HEK293 (cell line): ENCODE results near the gene CAPNS1.
"Not testable (repeated sequence)": the region's sequence is repeated elsewhere in the genome, so short reads cannot be mapped to it uniquely, and the experiment has no call there.

Experiments used
- GLIS2 ChIP-seq: fragments of 450-650 bp; formaldehyde crosslinking; IDR thresholded peaks from 2 replicates; pipeline ENCODE4 v1.5.1; 2016; ENCODE audit warnings: missing biosample characterization, missing genetic modification characterization
- HOXA7 ChIP-seq: sonication (generic); formaldehyde crosslinking; IDR thresholded peaks from 2 replicates; pipeline ENCODE4 v1.8.1; 2022; ENCODE audit warnings: missing genetic modification reagents, borderline replicate concordance
- KLF7 ChIP-seq: fragments of 450-650 bp; formaldehyde crosslinking; IDR thresholded peaks from 2 replicates; pipeline ENCODE4 v1.5.1; 2016; ENCODE audit warnings: missing biosample characterization, missing genetic modification characterization, borderline replicate concordance
- MEIS1 ChIP-seq: sonication (generic); formaldehyde crosslinking; IDR thresholded peaks from 2 replicates; pipeline ENCODE4 v1.8.1; 2022; ENCODE audit warnings: missing genetic modification reagents, mild to moderate bottlenecking, borderline replicate concordance
- REPIN1 ChIP-seq: fragments of 450-650 bp; formaldehyde crosslinking; IDR thresholded peaks from 2 replicates; pipeline ENCODE4 v1.5.1; 2017; ENCODE audit warnings: missing biosample characterization, missing genetic modification characterization, low read depth
- SP7 ChIP-seq: fragments of 450-650 bp; formaldehyde crosslinking; IDR thresholded peaks from 2 replicates; pipeline ENCODE4 v1.5.1; 2016; ENCODE audit warnings: missing biosample characterization, missing genetic modification characterization
- TCF7L2 ChIP-seq: IDR thresholded peaks from 2 replicates; pipeline ENCODE4 v1.6.1; 2011; ENCODE audit warnings: low read depth, mild to moderate bottlenecking, inconsistent platforms, low read length, moderate library complexity, borderline replicate concordance
- ZNF341 ChIP-seq: fragments of 450-650 bp; formaldehyde crosslinking; IDR thresholded peaks from 2 replicates; pipeline ENCODE4; 2016; ENCODE audit warnings: low read depth, missing biosample characterization, missing genetic modification characterization
- ZNF837 ChIP-seq: fragments of 450-650 bp; formaldehyde crosslinking; IDR thresholded peaks from 2 replicates; pipeline ENCODE4 v1.5.1; 2016; ENCODE audit warnings: missing biosample characterization, missing genetic modification characterization
- TF ChIP-seq, protein P1 (sequence below): fragments of 450-650 bp; formaldehyde crosslinking; IDR thresholded peaks from 2 replicates; pipeline ENCODE4 v1.5.1; 2016; ENCODE audit warnings: missing biosample characterization, missing genetic modification characterization
- TF ChIP-seq, protein P2 (sequence below): fragments of 450-650 bp; formaldehyde crosslinking; IDR thresholded peaks from 2 replicates; pipeline ENCODE4 v1.5.1; 2016; ENCODE audit warnings: missing biosample characterization, missing genetic modification characterization
- TF ChIP-seq, protein P3 (sequence below): fragments of 450-650 bp; formaldehyde crosslinking; IDR thresholded peaks from 2 replicates; pipeline ENCODE4 v1.5.1; 2016; ENCODE audit warnings: missing biosample characterization, missing genetic modification characterization, borderline replicate concordance
- TF ChIP-seq, protein P4 (sequence below): fragments of 450-650 bp; IDR thresholded peaks from 2 replicates; pipeline ENCODE4 v1.5.1; 2018; ENCODE audit warnings: missing biosample characterization, missing genetic modification characterization
- TF ChIP-seq, protein P5 (sequence below): fragments of 450-650 bp; formaldehyde crosslinking; IDR thresholded peaks from 2 replicates; pipeline ENCODE4 v1.5.1; 2017; ENCODE audit warnings: missing biosample characterization, mild to moderate bottlenecking, missing genetic modification characterization, moderate library complexity

DNA sequence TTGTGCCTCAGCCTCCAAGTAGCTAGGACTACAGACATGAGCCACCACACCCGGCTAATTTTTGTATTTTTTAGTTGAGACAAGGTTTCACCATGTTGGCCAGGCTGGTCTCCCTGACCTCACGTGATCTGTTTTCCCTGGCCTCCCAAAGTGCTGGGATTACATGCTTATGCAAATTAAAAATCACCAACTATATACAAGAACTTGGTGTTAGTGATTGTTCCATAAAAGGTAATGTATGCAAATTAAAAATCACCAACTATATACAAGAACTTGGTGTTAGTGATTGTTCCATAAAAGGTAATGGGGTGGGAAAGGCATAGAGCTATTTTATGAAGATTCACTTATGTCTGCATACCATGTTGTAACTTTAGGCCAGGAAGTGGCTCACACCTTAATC, 39.2 kb downstream of the CAPNS1 start:
- TF ChIP-seq, protein P1, sequence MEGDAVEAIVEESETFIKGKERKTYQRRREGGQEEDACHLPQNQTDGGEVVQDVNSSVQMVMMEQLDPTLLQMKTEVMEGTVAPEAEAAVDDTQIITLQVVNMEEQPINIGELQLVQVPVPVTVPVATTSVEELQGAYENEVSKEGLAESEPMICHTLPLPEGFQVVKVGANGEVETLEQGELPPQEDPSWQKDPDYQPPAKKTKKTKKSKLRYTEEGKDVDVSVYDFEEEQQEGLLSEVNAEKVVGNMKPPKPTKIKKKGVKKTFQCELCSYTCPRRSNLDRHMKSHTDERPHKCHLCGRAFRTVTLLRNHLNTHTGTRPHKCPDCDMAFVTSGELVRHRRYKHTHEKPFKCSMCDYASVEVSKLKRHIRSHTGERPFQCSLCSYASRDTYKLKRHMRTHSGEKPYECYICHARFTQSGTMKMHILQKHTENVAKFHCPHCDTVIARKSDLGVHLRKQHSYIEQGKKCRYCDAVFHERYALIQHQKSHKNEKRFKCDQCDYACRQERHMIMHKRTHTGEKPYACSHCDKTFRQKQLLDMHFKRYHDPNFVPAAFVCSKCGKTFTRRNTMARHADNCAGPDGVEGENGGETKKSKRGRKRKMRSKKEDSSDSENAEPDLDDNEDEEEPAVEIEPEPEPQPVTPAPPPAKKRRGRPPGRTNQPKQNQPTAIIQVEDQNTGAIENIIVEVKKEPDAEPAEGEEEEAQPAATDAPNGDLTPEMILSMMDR (tag by site-specific recombination): not testable (repeated sequence)
- TF ChIP-seq REPIN1; HOXA7 (CRISPR knock-in tag); SP7; KLF7 (tag by site-specific recombination); ZNF341 (tag by site-specific recombination); TCF7L2; MEIS1; ZNF837 (tag by site-specific recombination); GLIS2 (tag by site-specific recombination): not testable (repeated sequence)
- TF ChIP-seq, protein P2, sequence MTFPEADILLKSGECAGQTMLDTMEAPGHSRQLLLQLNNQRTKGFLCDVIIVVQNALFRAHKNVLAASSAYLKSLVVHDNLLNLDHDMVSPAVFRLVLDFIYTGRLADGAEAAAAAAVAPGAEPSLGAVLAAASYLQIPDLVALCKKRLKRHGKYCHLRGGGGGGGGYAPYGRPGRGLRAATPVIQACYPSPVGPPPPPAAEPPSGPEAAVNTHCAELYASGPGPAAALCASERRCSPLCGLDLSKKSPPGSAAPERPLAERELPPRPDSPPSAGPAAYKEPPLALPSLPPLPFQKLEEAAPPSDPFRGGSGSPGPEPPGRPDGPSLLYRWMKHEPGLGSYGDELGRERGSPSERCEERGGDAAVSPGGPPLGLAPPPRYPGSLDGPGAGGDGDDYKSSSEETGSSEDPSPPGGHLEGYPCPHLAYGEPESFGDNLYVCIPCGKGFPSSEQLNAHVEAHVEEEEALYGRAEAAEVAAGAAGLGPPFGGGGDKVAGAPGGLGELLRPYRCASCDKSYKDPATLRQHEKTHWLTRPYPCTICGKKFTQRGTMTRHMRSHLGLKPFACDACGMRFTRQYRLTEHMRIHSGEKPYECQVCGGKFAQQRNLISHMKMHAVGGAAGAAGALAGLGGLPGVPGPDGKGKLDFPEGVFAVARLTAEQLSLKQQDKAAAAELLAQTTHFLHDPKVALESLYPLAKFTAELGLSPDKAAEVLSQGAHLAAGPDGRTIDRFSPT (tag by site-specific recombination): not testable (repeated sequence)
- TF ChIP-seq, protein P3, sequence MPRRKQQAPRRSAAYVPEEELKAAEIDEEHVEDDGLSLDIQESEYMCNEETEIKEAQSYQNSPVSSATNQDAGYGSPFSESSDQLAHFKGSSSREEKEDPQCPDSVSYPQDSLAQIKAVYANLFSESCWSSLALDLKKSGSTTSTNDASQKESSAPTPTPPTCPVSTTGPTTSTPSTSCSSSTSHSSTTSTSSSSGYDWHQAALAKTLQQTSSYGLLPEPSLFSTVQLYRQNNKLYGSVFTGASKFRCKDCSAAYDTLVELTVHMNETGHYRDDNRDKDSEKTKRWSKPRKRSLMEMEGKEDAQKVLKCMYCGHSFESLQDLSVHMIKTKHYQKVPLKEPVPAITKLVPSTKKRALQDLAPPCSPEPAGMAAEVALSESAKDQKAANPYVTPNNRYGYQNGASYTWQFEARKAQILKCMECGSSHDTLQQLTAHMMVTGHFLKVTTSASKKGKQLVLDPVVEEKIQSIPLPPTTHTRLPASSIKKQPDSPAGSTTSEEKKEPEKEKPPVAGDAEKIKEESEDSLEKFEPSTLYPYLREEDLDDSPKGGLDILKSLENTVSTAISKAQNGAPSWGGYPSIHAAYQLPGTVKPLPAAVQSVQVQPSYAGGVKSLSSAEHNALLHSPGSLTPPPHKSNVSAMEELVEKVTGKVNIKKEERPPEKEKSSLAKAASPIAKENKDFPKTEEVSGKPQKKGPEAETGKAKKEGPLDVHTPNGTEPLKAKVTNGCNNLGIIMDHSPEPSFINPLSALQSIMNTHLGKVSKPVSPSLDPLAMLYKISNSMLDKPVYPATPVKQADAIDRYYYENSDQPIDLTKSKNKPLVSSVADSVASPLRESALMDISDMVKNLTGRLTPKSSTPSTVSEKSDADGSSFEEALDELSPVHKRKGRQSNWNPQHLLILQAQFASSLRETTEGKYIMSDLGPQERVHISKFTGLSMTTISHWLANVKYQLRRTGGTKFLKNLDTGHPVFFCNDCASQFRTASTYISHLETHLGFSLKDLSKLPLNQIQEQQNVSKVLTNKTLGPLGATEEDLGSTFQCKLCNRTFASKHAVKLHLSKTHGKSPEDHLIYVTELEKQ (tag by site-specific recombination): not testable (repeated sequence)
- TF ChIP-seq, protein P4, sequence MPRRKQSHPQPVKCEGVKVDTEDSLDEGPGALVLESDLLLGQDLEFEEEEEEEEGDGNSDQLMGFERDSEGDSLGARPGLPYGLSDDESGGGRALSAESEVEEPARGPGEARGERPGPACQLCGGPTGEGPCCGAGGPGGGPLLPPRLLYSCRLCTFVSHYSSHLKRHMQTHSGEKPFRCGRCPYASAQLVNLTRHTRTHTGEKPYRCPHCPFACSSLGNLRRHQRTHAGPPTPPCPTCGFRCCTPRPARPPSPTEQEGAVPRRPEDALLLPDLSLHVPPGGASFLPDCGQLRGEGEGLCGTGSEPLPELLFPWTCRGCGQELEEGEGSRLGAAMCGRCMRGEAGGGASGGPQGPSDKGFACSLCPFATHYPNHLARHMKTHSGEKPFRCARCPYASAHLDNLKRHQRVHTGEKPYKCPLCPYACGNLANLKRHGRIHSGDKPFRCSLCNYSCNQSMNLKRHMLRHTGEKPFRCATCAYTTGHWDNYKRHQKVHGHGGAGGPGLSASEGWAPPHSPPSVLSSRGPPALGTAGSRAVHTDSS (tag by site-specific recombination): not testable (repeated sequence)
- TF ChIP-seq, protein P5, sequence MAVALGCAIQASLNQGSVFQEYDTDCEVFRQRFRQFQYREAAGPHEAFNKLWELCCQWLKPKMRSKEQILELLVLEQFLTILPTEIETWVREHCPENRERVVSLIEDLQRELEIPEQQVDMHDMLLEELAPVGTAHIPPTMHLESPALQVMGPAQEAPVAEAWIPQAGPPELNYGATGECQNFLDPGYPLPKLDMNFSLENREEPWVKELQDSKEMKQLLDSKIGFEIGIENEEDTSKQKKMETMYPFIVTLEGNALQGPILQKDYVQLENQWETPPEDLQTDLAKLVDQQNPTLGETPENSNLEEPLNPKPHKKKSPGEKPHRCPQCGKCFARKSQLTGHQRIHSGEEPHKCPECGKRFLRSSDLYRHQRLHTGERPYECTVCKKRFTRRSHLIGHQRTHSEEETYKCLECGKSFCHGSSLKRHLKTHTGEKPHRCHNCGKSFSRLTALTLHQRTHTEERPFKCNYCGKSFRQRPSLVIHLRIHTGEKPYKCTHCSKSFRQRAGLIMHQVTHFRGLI (tag by site-specific recombination): not testable (repeated sequence)
